GM11168 (cell line): ENCODE results near the gene OTOP1.
"Not testable (repeated sequence)": the region's sequence is repeated elsewhere in the genome, so short reads cannot be mapped to it uniquely, and the experiment has no call there.

Experiments used
- in situ Hi-C: fragments of 300-500 bp; cut with MboI; formaldehyde crosslinking; loops from one replicate; pipeline ENCODE4 v1.12.0; 2022; ENCODE audit warnings: low sequenced_read_pairs; ENCODE audit not compliant: unreplicated experiment

Gene OTOP1

GRCh38 chr4:4233610-4234009 lies 6.9 kb upstream of the OTOP1 start:
- in situ Hi-C loops: no loop called here

- in situ Hi-C loops: no loop called here
These were observed 1.6 kb upstream of the OTOP1 start for GRCh38 chr4:4228356-4228668.

GRCh38 chr4:4227510-4228355 lies 1.0 kb upstream of the OTOP1 start:
- in situ Hi-C loops: no loop called here

- in situ Hi-C loops: no loop called here
These were observed 669 bp downstream of the OTOP1 start for GRCh38 chr4:4225915-4226605.

GRCh38 chr4:4217113-4217512 lies 9.6 kb downstream of the OTOP1 start:
- in situ Hi-C loops: no loop called here

GRCh38 chr4:4216648-4217047 lies 10.1 kb downstream of the OTOP1 start:
- in situ Hi-C loops: no loop called here

GRCh38 chr4:4213674-4214073 lies 13.1 kb downstream of the OTOP1 start:
- in situ Hi-C loops: not testable (repeated sequence)

- in situ Hi-C loops: no loop called here
These were observed 20.5 kb downstream of the OTOP1 start for GRCh38 chr4:4206204-4206603.

- in situ Hi-C loops: no loop called here
These were observed 22.4 kb downstream of the OTOP1 start for GRCh38 chr4:4204401-4204745.

- in situ Hi-C loops: no loop called here
These were observed 22.9 kb downstream of the OTOP1 start for GRCh38 chr4:4203688-4204400.

- in situ Hi-C loops: no loop called here
These were observed 24.2 kb downstream of the OTOP1 start for GRCh38 chr4:4202510-4202909.

- in situ Hi-C loops: no loop called here
These were observed 26.1 kb downstream of the OTOP1 start for GRCh38 chr4:4200624-4201023.

- in situ Hi-C loops: no loop called here
These were observed 31.4 kb downstream of the OTOP1 start for GRCh38 chr4:4195354-4195753.

GRCh38 chr4:4188557-4188956 lies 38.2 kb downstream of the OTOP1 start:
- in situ Hi-C loops: not testable (repeated sequence)

GRCh38 chr4:4185528-4185927 lies 41.2 kb downstream of the OTOP1 start:
- in situ Hi-C loops: no loop called here

- in situ Hi-C loops: no loop called here
These were observed 43.7 kb downstream of the OTOP1 start for GRCh38 chr4:4182835-4183568.

GRCh38 chr4:4170596-4171150 lies 56.1 kb downstream of the OTOP1 start:
- in situ Hi-C loops: no loop called here

GRCh38 chr4:4167981-4168780 lies 58.5 kb downstream of the OTOP1 start:
- in situ Hi-C loops: not testable (repeated sequence)

- in situ Hi-C loops: not testable (repeated sequence)
These were observed 59.7 kb downstream of the OTOP1 start for GRCh38 chr4:4166986-4167385.
